HG03280 (cell line): ENCODE results near the gene MARS1.
"Not testable (repeated sequence)": the region's sequence is repeated elsewhere in the genome, so short reads cannot be mapped to it uniquely, and the experiment has no call there.

Experiments
- ATAC-seq: cut with Tn5 transposase; IDR thresholded peaks from one replicate; pipeline ENCODE4 v1.9.1; 2021; ENCODE audit warnings: mild to moderate bottlenecking, moderate library complexity; ENCODE audit not compliant: unreplicated experiment

Gene MARS1

DNA sequence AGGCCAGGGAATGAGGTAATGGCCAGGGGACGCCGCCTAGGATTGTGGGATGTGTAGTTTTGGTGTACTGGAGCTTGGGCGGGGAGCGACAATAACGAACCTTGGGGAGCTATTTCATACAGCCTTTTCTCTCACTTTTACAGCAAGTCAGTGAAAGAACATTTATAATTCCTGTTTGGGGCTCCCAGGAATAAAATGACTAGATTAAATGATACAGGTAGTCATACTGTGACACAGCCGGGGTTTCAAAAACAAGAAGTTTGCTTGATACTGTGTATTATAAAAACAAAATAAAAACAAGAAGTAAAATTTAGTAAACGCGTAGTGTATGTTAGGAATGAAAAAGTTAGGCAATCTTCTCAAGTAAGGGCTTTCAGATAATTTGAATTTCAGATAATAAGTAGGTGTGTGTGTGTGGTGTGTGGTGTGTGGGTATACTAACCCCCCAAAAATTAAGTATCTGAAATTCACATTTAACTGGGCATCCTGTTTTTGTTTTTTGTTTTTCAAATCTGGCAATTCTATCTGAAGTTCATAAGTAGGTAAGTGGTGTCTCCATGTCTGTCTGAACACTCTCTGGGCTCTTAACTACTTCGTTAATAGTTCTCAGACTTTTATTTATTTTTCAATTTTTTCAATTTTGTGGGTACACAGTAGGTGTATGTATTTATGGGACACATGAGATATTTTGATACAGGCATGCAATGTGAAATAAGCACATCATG, 59.6 kb downstream of the MARS1 start:
- no peak for ATAC-seq

DNA sequence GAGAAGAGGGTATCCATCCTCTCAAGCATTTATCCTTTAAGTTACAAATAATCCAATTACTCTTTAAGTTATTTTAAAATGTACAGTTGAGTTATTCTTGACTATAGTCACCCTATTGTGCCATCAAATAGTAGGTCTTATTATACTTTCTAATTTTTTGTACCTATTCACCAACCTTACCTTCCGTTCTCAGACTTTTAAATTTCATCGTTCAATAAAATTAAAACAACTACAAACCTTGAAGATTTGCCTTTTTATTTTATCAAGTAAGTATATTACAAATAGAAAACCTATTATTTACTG, 60.1 kb downstream of the MARS1 start:
- ATAC-seq: no peak

DNA sequence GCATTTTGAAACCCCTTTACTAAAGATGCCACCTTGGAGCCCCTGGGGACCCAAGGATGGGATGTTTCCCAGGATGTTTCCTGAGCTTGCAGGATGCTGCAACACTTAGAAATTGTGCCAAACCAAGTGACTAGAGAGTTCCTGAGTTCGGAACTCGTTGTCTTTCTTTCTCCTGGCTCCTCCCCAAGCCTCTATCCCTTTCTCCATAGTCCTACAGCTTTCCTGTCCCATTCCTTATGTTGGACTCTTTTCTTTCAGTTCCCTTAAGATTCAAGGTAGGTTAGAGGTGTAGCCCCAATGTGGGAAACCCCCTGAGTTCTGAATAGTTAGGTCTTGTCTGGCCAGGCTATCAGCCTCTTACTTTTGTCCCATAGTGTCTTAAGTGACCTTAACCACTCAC, 60.6 kb downstream of the MARS1 start:
- no peak for ATAC-seq

DNA sequence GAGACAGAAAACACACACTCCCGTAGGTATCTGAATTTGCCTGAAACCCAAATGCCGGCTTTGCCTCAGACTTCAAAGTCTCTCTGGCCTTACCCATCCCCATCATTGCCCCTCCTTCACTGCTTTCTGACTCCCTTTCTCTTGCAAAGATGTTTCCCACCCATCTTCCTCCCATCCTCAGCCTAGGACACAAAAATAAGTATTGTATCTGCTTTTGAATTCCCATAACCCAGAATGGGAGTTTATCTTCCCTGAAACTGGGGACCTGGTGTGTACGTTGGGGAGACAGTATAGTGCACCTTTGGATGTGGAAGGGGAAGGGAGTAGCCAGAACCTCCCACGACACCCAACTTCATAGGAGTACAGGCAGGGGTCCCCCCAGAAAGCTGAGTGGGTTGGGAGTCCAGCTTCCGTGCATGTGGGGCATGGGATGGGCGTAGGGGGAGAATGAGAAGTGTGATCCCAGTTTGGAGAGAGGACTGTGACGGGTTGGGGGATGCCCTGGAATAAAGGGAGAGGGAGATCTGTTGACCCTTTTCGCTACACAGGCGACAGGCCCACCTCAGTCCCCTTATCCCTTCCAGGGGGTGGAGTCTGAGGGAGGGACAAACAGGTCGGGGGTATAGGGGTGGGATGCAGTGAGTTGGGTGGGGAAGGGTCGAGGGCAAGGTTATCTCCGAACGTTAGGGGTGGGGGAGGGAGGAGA, 61.5 kb downstream of the MARS1 start:
- ATAC-seq: no peak

DNA sequence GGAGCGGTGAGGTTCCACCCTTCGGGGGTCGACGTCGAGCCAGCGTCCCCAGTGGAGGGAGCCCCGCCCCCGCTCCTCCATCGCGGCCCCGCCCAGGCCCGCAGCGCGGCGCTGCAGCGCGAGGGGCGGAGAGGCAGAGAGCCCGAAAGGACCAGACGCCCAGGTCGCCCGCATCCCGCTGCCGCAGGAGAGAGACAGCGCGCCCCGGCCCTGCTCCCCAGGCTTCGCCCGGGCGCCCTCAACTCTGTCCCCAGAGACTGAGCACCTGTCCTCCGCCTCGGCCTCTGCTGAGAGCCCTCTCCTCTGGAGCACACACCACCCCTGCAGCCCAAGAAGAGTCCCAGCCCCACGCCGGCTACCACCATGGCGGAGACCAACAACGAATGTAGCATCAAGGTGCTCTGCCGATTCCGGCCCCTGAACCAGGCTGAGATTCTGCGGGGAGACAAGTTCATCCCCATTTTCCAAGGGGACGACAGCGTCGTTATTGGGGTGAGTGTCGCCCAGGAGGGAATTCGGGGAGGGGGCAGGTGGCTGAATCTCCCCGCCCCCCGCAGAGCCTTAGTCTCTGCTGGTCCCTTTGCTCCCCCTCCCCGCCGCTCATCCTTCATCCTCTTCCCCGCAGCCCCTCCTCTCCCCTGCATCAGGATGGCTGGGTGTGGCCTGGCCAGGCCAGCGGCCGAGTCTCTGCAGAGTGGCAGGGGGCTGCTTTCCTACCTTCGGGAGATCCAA, 62.2 kb downstream of the MARS1 start, which contains the start of gene KIF5A:
Gene KIF5A, plus strand, starts transcription at position 136 of the 732 bp plus-strand sequence. Its CDS starts 228 bp downstream, at position 364.
- no peak for ATAC-seq

DNA sequence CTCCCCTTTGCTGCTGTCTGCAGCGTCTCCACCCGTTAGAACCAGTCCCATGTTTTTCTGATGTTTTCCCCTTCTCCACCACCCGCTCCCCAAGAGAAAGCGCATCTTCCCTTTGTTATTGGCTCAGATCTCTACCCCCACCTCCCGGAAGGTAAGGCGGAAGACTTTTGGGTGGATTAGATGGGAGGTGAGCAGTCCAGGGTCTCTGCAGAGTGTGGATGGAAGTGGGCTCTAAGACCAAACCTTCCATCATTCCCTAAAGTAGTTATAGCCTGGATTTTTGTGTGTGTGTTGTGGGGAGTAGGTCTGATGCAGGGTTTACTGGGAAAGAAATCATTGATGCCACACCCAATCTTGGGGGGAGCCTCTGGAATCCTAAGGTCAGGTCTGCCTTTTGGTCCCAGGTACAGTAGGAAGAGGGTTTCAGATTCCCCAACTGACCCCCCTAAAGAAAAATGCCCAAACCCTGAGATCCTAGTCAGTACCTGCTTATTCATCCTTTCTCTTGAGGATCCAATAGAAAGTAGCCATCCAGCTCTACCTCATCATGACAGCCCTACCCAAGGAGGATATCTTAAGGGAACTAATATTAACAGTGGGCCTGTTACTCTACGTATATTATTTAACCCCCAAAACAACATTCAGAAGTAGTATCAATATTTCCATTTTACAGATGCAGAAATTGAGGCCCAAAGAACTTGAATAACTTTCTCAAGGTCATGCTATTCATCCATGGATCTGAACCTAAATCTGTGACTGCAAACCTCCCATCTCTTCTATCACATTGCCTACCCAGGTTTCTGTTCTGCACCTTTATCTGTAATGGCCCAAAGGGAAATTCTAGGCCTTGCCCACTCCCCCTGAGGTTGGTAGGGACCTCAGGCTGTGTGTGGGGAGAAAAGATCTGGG, 63.0 kb downstream of the MARS1 start:
- no peak for ATAC-seq

DNA sequence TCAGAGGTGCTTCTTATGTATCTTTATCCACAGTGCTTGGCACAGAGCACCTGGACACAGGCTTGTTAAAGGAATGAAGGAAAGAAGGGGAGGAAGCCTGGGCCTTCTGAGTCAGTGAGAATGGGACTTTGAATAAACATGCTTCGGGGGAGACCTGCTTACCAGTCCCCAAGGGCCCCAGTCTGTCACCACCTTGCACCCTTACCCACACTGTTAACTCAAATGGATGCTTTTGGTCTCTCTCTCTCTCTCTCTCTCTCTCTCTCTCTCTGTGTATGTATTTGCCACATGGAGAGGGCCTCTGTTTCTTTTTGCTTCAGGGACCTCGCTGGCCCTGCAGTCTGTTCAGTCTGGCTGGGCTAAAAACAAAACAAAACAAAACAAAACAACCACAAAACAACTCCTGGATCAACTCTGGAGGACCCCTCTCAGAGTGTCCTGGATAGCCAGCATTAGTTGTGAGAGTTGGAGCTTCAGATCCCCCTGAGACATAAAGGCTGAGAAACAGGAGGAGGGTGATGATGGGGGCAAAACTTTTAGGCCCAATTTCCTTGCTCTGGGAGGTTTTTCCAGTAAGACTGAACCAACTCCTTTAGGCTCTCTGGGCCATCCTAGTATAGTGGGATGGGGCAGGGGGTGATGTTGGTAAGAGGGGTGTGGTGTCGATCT, 63.9 kb downstream of the MARS1 start:
- ATAC-seq: no peak

DNA sequence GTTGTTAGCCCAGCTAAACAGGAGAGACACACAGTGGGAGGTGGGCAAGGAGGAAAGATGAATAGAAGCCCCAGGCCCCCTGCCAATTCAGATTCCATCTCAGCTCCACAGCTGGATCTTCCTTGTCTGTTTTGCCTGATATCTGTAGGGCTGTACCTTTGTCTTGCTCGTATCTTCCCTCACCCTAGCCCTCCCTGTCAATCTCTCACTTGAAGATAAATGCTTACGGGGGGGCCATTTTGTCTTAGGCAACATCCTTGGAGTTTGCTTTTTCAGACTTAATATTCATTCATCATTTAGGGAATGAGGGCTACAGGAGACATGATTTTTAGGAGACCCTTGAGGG, 64.4 kb downstream of the MARS1 start:
- no peak for ATAC-seq

DNA sequence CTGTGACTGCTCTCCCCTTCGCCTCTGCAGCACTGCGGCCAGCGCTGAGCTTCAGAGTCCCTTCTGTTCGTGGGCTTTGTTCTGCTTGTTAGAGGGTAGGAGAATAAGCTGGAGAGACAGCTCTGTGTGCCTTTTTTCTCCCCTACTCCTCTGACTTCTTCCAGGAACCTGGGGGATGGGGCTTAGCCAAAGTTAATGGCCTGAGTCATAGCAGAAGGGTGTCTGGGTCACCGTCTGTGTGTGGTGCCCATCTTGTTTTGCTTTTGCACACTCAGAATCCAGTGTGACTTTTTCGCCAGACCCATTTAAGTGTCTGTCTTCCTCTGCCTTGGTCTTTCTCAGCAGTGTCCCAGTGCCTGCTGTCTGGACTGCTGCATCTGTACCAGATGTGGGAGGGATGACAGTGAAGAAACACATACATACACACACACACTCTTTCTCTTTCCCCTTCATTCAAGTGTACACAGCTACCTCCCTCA, 65.0 kb downstream of the MARS1 start:
- no peak for ATAC-seq

DNA sequence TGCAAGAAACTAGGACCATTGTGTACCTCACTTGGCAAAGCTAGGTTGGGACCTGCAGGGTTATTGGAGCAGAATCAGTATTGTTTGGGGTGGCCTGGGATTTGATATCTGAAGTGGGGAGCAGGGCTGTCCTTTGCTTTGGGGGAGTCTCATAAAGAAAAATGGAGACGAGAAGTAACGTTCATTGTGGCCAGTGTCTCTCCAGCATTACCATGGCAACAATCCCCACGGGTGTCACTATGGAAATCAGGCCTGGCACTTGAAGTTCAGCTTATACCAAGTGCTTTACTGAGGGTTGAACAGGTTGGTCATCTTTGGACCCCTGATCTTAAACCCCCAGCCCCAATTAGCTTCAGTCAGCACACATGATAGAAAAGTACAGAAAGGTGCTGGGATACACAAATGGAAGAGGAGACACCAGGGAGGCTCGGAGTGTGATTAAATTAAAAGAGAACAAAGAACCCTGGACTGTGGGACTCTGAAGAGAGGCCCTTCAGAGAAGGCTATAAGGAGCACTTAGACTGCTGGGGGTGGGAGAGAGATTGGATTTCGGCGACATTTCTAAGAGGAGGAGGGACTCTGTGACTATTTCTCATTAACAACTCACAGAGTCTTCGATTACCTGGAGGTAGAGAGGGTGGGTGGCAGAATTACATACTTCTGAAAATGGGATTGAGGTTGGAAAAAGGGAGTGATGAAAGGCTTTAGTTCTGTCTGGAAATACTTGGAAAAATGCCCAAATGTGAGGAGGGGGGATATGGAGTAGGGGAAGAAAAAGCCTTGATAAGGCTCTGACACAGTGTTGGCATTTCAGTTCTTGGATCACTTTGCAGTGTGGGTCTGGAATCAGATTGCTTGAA, 65.7 kb downstream of the MARS1 start:
- no peak for ATAC-seq

DNA sequence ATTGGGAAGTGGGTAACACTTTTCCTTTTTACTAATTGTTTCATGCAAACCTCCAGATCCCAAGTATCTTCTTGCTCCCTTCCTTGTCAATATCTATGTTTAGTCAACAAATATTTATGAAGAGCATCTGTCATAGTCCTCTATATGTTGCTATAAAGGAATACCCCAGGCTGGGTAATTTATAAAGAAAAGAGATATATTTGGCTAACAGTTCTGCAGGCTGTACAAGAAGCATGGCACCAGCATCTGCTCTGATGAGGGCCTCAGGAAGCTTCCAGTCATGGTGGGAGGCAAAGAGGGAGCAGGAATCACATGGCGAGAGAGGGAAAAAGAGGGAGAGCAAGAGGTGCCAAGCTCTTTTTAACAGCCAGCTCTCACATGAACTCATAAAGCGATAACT, 66.6 kb downstream of the MARS1 start:
- ATAC-seq: no peak

DNA sequence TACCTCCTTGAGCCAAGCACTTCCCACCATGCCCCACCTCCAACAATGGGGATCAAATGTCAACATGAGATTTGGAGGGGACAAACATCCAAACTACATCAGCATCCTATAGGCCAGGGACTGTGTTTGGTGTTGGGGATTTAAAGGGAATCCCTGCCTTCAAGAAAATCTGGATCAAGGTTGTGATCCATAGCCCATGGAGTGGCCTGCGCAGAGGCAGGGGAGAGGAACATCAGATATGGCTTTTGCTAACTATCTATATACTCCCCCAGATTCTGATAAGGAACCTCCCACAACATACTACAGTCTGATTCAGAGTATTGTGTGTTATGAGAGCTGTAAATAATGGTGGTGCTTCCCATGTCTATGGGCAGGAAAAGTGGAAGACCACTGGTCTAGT, 67.0 kb downstream of the MARS1 start:
- no peak for ATAC-seq

DNA sequence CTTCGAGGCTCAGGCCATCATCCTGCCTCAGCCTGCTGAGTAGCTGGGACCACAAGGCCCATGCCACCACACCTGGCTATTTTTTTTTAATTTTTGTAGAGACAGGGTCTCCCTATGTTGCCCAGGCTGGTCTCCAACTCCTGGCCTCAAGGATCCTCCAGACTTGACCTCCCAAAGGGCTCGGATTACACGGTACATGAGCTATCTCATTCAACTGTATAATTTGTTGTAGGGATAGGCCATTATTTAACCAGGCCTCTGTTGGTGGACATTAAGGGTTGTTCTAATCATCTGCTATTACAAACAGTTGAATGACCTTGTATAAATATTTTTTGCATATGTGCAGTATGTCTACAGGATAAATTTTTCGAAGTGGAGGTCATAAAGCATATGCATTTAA, 71.0 kb downstream of the MARS1 start:
- ATAC-seq: no peak

DNA sequence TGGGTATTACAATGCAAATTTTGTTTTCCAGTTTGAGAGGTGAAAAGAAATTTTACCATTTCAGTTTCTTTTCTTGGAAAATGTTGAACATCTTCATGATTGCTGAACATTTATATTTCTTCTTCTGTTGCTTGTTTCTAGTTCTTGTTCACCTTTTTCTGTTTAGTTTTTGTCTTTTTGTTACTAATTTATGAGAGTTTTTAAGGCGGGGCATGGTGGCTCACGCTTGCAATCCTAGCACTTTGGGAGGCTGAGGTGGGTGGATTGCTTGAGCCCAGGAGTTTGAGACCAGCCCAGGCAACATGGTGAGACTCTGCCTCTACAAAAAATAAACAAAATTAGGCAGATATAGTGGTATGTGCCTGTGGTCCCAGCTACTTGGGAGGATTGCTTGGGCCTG, 72.6 kb downstream of the MARS1 start:
- ATAC-seq: no peak

DNA sequence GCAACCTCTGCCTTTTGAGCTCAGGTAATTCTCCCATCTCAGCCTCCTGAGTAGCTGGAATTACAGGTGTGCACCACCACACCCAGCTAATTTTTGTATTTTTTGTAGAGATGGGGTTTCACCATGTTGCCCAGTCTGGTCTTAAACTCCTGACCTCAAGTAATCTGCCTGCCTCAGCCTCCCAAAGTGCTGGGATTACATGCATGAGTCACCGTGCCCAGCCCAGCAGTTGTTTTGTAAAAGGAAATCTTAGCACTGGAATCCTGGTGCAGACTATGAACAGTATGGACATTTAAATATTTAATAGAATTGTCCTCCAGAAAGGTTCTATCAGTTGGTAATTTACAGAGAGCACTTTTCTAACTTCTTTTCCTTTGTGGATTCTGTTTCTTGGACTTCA, 73.2 kb downstream of the MARS1 start:
- ATAC-seq: not testable (repeated sequence)

DNA sequence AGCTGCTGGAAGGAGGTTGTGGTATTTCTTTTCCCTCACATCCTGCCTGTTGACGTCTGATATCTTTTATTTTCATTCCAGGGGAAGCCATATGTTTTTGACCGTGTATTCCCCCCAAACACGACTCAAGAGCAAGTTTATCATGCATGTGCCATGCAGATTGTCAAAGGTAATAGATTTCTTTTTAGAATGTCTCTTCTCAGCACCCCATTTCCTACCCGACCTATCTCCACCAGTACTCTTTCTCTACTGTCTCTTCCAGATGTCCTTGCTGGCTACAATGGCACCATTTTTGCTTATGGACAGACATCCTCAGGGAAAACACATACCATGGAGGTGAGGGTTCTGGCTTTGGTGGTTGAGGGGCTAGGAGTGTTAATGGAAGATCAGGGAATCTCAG, 75.5 kb downstream of the MARS1 start:
- no peak for ATAC-seq

DNA sequence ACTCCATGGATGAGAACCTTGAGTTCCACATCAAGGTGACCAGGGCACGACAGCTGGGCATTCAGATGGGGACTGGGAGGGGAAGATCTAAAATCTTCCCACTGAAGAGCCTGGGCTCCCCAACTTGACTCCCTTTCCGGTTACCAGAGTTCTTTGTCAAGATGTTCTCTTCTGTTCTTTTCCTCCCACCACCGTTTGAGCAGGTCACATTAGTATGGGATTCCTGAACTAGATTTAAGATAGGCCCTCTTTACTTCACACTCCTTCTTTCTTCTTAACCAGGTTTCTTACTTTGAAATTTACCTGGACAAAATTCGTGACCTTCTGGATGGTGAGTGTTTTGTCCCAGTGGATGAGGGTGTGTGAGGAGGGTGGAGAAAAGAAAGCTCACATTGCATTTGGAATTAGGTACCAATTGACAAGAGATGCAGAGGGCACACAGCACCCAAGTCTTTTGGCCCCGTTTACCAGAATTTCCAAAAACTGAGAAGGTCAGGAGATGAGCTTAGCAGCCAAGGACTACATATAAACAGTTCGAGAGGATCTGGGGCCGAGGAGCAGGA, 76.4 kb downstream of the MARS1 start:
- no peak for ATAC-seq
